GM20431 (cell line): ENCODE data around the gene IFITM5.
"Not testable (repeated sequence)": the region's sequence is repeated elsewhere in the genome, so short reads cannot be mapped to it uniquely, and the experiment has no call there.

ENCODE experiments used
- in situ Hi-C: fragments of 300-500 bp; cut with MseI, MboI; formaldehyde crosslinking; loops from one replicate; pipeline ENCODE4 v1.15.0; 2020; ENCODE audit warnings: low sequenced_read_pairs; ENCODE audit not compliant: unreplicated experiment

The IFITM5 gene

GRCh38 chr11:328516-329100, 29.3 kb upstream of the IFITM5 start:
- in situ Hi-C loops: not testable (repeated sequence)

DNA sequence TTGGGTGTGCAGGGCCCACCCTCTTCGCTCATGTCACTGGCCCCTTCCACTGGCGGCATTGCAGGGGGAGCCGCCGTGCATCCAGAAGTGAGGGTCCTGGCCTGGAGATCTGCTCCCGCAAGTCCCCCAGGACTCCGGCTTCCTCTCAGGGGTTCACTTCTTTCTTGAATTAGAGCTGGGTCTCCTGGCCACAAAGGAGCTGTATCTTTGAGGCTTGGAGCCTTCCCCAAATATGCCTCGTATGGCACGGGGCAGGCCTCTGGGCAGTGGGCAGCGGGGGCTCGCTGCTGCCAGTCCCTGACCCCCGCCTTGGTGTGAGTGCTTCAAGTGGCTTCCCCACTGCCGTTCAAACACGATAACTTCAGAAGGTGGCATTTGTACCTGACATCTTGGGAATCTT, 28.7 kb upstream of the IFITM5 start:
- in situ Hi-C loops: no loop called here

DNA sequence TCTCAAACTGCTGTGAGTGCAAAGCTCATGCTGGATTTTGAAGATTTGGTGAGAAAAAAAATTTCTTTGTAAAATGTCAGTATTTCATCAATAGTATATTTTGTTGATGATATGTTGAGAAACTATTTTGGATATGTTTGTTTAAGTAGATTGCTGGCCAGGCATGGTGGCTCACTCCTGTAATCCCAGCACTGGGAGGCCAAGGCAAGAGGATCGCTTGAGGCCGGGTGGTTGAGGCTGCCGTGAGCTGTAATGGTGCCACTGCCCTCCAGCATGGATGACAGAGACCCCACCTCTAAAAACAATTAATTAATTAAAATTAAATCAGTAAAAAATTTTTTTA, 28.2 kb upstream of the IFITM5 start:
- in situ Hi-C loops: no loop called here

- in situ Hi-C loops: no loop called here
Measured at GRCh38 chr11:326842-327580, 27.7 kb upstream of the IFITM5 start.

DNA sequence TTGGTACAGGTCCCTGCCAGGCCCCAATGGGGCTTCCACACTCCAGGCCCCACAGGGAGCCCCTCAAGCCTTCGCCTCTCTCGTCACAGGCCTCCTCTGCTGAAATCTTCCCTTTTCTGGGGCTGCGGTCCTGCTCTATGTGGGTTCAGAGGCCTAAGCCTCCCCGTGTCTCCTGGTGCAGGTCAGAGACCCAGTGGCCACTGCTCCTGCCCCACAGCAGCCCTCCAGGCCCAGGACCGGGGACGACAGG, 27.2 kb upstream of the IFITM5 start:
- in situ Hi-C loops: no loop called here

DNA sequence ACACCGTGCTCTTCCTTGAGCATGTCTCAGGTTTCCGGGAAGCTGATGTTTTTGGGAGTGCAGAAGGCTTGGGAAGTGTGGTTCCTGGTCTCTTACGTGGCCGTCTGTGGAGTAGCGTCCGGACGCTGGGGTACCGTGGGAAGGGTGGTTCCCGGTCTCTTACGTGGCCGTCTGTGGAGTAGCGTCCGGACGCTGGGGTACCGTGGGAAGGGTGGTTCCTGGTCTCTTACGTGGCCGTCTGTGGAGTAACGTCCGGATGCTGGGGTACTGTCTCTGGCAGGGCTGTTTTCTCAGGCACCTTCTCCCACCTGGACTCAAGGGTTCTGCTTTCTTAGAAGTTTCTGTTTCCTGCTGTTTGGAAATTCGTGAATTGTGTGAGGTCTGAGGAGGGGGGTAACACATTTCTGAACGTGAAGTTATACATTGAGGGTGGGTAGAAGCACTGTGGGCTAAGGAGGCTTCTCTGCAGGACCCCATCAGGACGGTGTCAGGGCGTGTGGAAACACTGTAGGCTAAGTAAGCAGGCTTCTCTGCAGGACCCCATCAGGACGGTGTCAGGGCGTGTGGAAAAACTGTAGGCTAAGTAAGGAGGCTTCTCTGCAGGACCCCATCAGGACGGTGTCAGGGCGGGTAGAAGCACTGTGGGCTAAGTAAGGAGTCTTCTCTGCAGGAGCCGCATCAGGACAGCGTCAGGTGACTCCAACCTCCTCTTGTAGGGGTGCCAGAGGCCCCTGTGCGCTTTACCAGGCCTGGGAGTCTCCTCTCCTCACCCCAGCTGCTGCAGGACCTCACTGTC, 26.7 kb upstream of the IFITM5 start:
- in situ Hi-C loops: no loop called here

DNA sequence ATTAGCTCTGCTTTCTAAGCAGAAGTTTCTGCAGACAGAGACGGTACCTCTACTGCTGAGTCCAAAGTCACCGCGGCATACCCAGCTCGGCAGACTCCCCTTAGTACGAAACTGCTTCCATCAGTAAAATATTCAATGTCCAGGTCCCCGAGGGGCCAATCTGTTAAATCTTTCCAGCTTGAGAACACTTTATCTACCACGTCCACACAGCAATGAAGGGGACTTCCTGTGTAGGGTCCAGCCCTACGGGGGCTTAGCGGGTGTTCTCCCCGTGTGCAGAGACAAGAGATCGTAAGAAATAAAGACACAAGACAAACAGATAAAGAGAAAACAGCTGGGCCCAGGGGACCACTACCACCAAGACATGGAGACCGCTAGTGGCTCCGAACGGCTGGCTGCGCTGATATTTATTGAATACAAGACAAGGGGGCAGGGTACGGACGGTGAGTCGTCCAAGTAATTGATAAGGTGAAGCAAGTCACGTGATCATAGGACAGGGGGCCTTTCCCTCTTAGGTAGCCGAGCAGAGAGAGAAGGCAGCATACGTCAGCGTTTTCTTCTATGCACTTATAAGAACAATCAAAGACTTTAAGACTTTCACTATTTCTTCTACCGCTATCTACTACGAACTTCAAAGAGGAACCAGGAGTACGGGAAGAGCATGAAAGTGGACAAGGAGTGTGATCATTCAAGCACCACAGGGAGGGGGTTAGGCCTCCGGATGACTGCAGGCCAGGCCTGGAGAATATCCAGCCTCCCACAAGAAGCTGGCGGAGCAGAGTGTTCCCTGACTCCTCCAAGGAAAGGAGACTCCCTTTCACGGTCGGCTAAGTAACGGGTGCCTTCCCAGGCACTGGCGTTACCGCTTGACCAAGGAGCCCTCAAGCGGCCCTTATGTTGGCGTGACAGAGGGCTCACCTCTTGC, 25.5 kb upstream of the IFITM5 start:
- in situ Hi-C loops: not testable (repeated sequence)

GRCh38 chr11:324156-324555, 24.8 kb upstream of the IFITM5 start:
- in situ Hi-C loops: no loop called here

DNA sequence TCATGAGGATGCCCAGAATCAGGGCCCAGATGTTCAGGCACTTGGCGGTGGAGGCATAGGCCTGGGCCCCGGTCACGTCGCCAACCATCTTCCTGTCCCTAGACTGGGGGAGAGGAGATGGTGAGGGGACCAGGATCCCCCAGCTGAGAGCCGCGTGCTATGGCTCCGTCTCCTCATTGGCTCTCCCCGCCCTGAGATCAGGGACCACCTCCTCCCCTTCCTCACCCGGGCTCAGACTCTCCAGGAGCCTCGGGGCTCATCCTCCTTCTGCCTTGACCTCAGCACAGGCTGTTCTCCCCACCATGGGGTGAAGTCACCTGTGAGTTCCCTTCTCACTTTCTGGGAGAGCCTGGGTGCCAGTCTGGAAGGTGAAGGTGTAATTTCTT, 20.6 kb upstream of the IFITM5 start:
- in situ Hi-C loops: not testable (repeated sequence)

- in situ Hi-C loops: not testable (repeated sequence)
Measured at GRCh38 chr11:319121-319887, 20.0 kb upstream of the IFITM5 start.

DNA sequence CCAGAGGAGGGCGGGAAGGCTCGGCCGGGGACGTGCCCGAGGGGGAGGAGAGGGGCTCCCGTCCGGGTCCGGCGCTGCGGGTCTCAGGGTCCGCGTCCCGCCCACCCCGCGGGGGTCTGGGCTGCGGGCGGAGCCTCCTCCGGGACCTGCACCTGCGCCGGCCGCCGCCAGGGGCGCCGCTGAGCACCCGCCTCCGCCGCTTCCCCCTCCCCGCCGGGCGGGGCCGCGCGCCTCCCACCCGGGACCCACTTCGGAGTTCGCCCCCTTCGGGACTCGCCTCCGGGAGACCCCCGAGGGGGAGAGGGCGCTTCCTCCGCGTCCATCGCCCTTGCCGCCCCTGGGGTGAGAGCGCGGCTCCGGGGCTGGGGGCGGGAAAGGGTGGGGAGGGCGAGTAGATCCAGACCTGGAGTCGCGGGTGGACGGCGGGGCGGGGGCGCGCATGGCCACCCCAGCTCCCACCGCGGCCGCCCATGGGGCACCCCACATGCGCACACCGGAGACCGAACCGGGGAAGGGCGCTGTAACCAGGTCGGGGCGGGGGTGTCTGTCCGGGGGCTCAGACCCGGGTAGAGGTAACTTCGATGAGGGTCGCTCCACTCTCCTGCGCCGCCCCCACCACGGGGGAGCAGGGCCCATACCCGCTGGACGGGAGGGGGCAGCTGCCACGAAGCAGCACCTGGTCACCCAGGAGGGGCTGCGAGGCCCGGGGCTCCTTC, 19.2 kb upstream of the IFITM5 start:
- in situ Hi-C loops: not testable (repeated sequence)

DNA sequence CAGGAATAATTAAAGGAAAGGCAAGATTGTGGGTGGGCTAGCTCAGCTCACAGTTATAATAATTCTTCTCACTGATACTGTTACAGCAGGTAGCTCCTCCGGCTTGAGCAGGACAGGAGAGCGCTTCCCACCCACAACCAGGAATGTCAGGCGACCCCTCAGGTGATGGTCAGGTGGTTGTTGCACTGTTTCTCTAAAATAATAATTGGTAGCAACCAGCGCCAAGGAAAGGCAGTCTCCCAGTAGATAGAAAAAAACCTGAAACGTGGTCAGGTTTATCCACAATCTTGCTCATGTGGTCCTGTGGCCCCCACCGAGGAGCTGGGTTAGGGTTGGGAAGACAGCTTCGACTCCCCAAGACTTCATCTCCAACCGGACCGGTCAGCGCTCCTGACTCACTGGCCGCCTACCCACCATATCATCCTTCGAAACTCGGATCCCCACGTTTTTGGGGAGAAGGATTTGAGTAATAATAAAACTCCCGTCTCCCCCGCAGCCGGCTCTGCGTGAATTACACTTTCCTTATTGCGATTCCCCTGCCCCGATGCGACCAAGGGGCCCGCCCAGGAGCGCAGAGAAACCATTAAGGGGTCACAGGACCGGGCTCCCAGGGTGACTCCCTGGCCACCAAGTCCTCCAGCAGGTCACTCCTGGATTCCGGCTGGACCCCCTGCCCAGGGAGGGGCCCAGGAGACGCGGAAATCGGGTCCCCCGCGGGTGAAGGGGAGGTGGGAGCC, 18.5 kb upstream of the IFITM5 start:
- in situ Hi-C loops: not testable (repeated sequence)

GRCh38 chr11:316891-317301, 17.6 kb upstream of the IFITM5 start:
- in situ Hi-C loops: no loop called here

- in situ Hi-C loops: no loop called here
Measured at GRCh38 chr11:316031-316701, 16.8 kb upstream of the IFITM5 start.

DNA sequence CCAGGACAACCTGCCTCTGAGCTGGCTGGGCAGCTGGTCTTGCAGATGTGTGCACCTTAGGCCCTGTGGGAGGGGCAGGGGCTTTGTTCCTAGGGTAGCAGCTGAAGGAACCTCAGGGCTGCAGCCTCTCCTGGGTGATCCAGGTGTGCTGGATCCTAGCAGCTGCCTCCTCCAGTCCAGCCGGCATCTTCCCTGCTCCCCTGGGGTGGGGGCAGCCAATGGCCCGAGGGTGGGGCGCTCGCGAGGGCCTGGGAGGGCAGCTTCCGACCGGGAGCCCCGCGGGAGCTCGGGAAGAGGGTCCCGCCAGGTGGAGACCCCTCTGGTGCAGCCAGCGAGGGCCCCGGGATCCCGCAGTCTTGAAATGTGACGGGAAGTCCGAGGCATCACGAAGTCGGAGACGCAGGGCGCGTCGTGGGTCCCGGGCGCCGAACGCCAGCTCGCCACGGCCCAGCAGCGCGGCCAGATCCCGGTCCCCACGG, 16.2 kb upstream of the IFITM5 start:
- in situ Hi-C loops: no loop called here

DNA sequence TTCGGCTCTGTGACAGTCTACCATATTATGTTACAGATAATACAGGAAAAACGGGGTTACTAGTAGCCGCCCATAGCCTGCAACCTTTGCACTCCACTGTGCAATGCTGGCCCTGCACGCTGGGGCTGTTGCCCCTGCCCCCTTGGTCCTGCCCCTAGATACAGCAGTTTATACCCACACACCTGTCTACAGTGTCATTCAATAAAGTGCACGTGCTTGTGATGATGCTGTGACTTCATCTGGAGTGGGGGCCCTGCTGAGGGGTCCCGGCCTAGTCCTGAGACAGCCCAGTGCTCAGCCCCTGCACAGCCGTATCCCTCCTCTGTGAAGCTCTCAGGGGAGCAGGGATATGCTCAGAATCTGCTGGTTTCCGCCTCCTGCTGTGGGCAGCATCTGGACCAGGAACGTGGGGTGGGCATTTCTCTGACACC, 15.7 kb upstream of the IFITM5 start:
- in situ Hi-C loops: no loop called here

GRCh38 chr11:314554-314875, 15.2 kb upstream of the IFITM5 start:
- in situ Hi-C loops: not testable (repeated sequence)
